NCI-H187 treated with DMSO at 0.1 percent for 48 hours (cell line): Measurements from ENCODE around the gene METTL5.
"Not testable (repeated sequence)": the region's sequence is repeated elsewhere in the genome, so short reads cannot be mapped to it uniquely, and the experiment has no call there.

Experiments
- DNase-seq: peaks from one replicate; lab custom pipeline; 2025; lab: John Stamatoyannopoulos, UW

METTL5 gene

GRCh38 chr2:169824373-169825333 is at the start of gene METTL5:
METTL5 (minus strand) TSS chr2:169824905; CDS start chr2:169824597, 308 bp downstream.
- DNase-seq: no peak

GRCh38 chr2:169871994-169872393 is 47.3 kb upstream of the METTL5 start:
- DNase-seq: no peak

- not testable (repeated sequence) for DNase-seq
Observed at GRCh38 chr2:169871369-169871768, 46.7 kb upstream of the METTL5 start.

- no peak for DNase-seq
Observed at GRCh38 chr2:169868951-169869350, 44.2 kb upstream of the METTL5 start.

GRCh38 chr2:169867579-169867978 is 42.9 kb upstream of the METTL5 start:
- DNase-seq: no peak

- not testable (repeated sequence) for DNase-seq
Observed at GRCh38 chr2:169866230-169866629, 41.5 kb upstream of the METTL5 start.

GRCh38 chr2:169865492-169865891 is 40.8 kb upstream of the METTL5 start:
- no peak for DNase-seq

GRCh38 chr2:169862816-169863215 is 38.1 kb upstream of the METTL5 start:
- DNase-seq: no peak

- no peak for DNase-seq
Observed at GRCh38 chr2:169860149-169860548, 35.4 kb upstream of the METTL5 start.

- no peak for DNase-seq
Observed at GRCh38 chr2:169859423-169859822, 34.7 kb upstream of the METTL5 start.

- not testable (repeated sequence) for DNase-seq
Observed at GRCh38 chr2:169855281-169856258, 30.9 kb upstream of the METTL5 start.

- DNase-seq: no peak
Observed at GRCh38 chr2:169853041-169853668, 28.4 kb upstream of the METTL5 start.

- no peak for DNase-seq
Observed at GRCh38 chr2:169849710-169850109, 25.0 kb upstream of the METTL5 start.

GRCh38 chr2:169848959-169849693 is 24.4 kb upstream of the METTL5 start:
- not testable (repeated sequence) for DNase-seq

GRCh38 chr2:169845016-169845415 is 20.3 kb upstream of the METTL5 start:
- no peak for DNase-seq

GRCh38 chr2:169841625-169842024 is 16.9 kb upstream of the METTL5 start:
- not testable (repeated sequence) for DNase-seq

- DNase-seq: no peak
Observed at GRCh38 chr2:169840747-169841142, 16.0 kb upstream of the METTL5 start.

- no peak for DNase-seq
Observed at GRCh38 chr2:169839954-169840746, 15.4 kb upstream of the METTL5 start.

- no peak for DNase-seq
Observed at GRCh38 chr2:169838743-169839489, 14.2 kb upstream of the METTL5 start.

- no peak for DNase-seq
Observed at GRCh38 chr2:169834401-169834800, 9.7 kb upstream of the METTL5 start.
